HEK293 (cell line): ENCODE data around the gene CSMD2.

Experiments
- CTCF ChIA-PET: fragments of 350-600 bp; formaldehyde crosslinking; extraction: SDS; loops from one replicate; lab custom pipeline; 2021; ENCODE audit warnings: antibody characterized with exemption; lab: Yijun Ruan, JAX
- POLR2A ChIA-PET: fragments of 300-600 bp; formaldehyde crosslinking; extraction: SDS; loops from one replicate; lab custom pipeline; 2020; ENCODE audit warnings: antibody characterized with exemption, inconsistent platforms; lab: Yijun Ruan, JAX
- H3K27ac ChIP-seq: fragments of 200-500 bp; sonication (Bioruptor generic); 2 replicates; pipeline ENCODE4 v1.5.1; 2014; ENCODE audit warnings: low read depth, low read length, control low read depth, inconsistent platforms; ENCODE audit errors: extremely low read depth
- H3K36me3 ChIP-seq, 2 experiments: fragments of 200-500 bp in 1 of 2; sonication (Bioruptor generic) in 1 of 2; 1 replicate in 1 of 2; 2 replicates in 1 of 2; pipeline ENCODE4 v1.5.1; 2014 to 2017; ENCODE audit warnings: inconsistent platforms in 2 of 2, low read length in 2 of 2; ENCODE audit not compliant: control insufficient read depth in 2 of 2, insufficient read depth in 1 of 2
- H3K4me1 ChIP-seq: fragments of 200-500 bp; sonication (Bioruptor generic); 2 replicates; pipeline ENCODE4 v1.5.1; 2014; ENCODE audit warnings: mild to moderate bottlenecking, low read length, inconsistent platforms; ENCODE audit not compliant: control insufficient read depth, insufficient read depth
- H3K4me3 ChIP-seq: 2 replicates; pipeline ENCODE4 v1.5.1; 2011; ENCODE audit warnings: low read depth, mild to moderate bottlenecking, control low read depth, low read length, moderate library complexity
- H3K9me3 ChIP-seq: fragments of 200-500 bp; sonication (Bioruptor generic); 2 replicates; pipeline ENCODE4 v1.5.1; 2014; ENCODE audit warnings: low read depth, low read length, inconsistent platforms; ENCODE audit not compliant: control insufficient read depth, insufficient read depth
- EGR2 ChIP-seq: fragments of 450-650 bp; formaldehyde crosslinking; IDR thresholded peaks from 2 replicates; pipeline ENCODE4 v1.5.1; 2016; ENCODE audit warnings: low read depth, missing biosample characterization, missing genetic modification characterization
- GFI1B ChIP-seq: fragments of 450-650 bp; formaldehyde crosslinking; IDR thresholded peaks from 2 replicates; pipeline ENCODE4 v1.5.1; 2016; ENCODE audit warnings: missing biosample characterization, missing genetic modification characterization
- IKZF3 ChIP-seq: fragments of 450-650 bp; IDR thresholded peaks from 2 replicates; pipeline ENCODE4 v1.5.0; 2018; ENCODE audit warnings: missing biosample characterization, mild to moderate bottlenecking, missing genetic modification characterization, moderate library complexity
- KLF9 ChIP-seq: fragments of 450-650 bp; formaldehyde crosslinking; IDR thresholded peaks from 2 replicates; pipeline ENCODE4 v1.5.1; 2016; ENCODE audit warnings: missing biosample characterization, missing genetic modification characterization, low read depth
- PRDM4 ChIP-seq: fragments of 450-650 bp; formaldehyde crosslinking; IDR thresholded peaks from 2 replicates; pipeline ENCODE4 v1.5.1; 2017; ENCODE audit warnings: missing biosample characterization, missing genetic modification characterization
- SETDB1 ChIP-seq: IDR thresholded peaks from one replicate; pipeline ENCODE4 v1.6.1; 2017; ENCODE audit warnings: mild to moderate bottlenecking, low read length, moderate library complexity, mixed read lengths; ENCODE audit not compliant: insufficient read length
- ZBTB1 ChIP-seq: fragments of 450-650 bp; formaldehyde crosslinking; IDR thresholded peaks from 2 replicates; pipeline ENCODE4 v1.5.1; 2016; ENCODE audit warnings: missing biosample characterization, missing genetic modification characterization
- ZBTB21 ChIP-seq: fragments of 450-650 bp; formaldehyde crosslinking; IDR thresholded peaks from 2 replicates; pipeline ENCODE4 v1.5.1; 2017; ENCODE audit warnings: missing biosample characterization, missing genetic modification characterization
- ZFP41 ChIP-seq: fragments of 450-650 bp; formaldehyde crosslinking; IDR thresholded peaks from 2 replicates; pipeline ENCODE4 v1.5.1; 2016; ENCODE audit warnings: missing biosample characterization, missing genetic modification characterization, borderline replicate concordance
- ZNF311 ChIP-seq: fragments of 450-650 bp; formaldehyde crosslinking; IDR thresholded peaks from 2 replicates; pipeline ENCODE4 v1.5.1; 2017; ENCODE audit warnings: missing biosample characterization, missing genetic modification characterization, borderline replicate concordance
- ZNF341 ChIP-seq: fragments of 450-650 bp; formaldehyde crosslinking; IDR thresholded peaks from 2 replicates; pipeline ENCODE4; 2016; ENCODE audit warnings: low read depth, missing biosample characterization, missing genetic modification characterization
- ZNF398 ChIP-seq: fragments of 450-650 bp; formaldehyde crosslinking; IDR thresholded peaks from 2 replicates; pipeline ENCODE4 v1.5.1; 2017; ENCODE audit warnings: missing biosample characterization, missing genetic modification characterization
- ZNF639 ChIP-seq: fragments of 450-650 bp; formaldehyde crosslinking; IDR thresholded peaks from 2 replicates; pipeline ENCODE4 v1.5.1; 2016; ENCODE audit warnings: missing biosample characterization, missing genetic modification characterization
- ZNF692 ChIP-seq: fragments of 450-650 bp; formaldehyde crosslinking; IDR thresholded peaks from 2 replicates; pipeline ENCODE4 v1.5.1; 2016; ENCODE audit warnings: missing biosample characterization, missing genetic modification characterization
- ZNF837 ChIP-seq: fragments of 450-650 bp; formaldehyde crosslinking; IDR thresholded peaks from 2 replicates; pipeline ENCODE4 v1.5.1; 2016; ENCODE audit warnings: missing biosample characterization, missing genetic modification characterization

The CSMD2 gene

GRCh38 chr1:33823830-33824229 lies 341.2 kb downstream of the CSMD2 start (continued):
- TF ChIP-seq ZNF398 (tag by site-specific recombination) (no peak), ZNF639 (tag by site-specific recombination) (no peak), ZBTB21 (tag by site-specific recombination) (no peak), ZNF837 (tag by site-specific recombination) (no peak), IKZF3 (no peak)

GRCh38 chr1:33823401-33823800 lies 341.6 kb downstream of the CSMD2 start:
- ChIA-PET POLR2A (no interaction called here), CTCF (no interaction called here)
- Histone ChIP-seq H3K4me1 (no peaks in the 10 kb centered on the region), H3K9me3 (no peaks in the 10 kb centered on the region), H3K4me3 (no peak overlapping the region), H3K36me3 (no peaks in the 10 kb centered on the region), H3K27ac (no peak overlapping the region)
- TF ChIP-seq SETDB1 (no peak), KLF9 (tag by site-specific recombination) (no peak), ZNF311 (tag by site-specific recombination) (no peak), ZNF692 (no peak), ZNF341 (tag by site-specific recombination) (no peak)

GRCh38 chr1:33822396-33822795 lies 342.6 kb downstream of the CSMD2 start:
- Histone ChIP-seq H3K36me3 (no peaks in the 10 kb centered on the region), H3K4me1 (no peaks in the 10 kb centered on the region), H3K9me3 (no peaks in the 10 kb centered on the region), H3K4me3 (no peak overlapping the region), H3K27ac (no peak overlapping the region)
- TF ChIP-seq GFI1B (tag by site-specific recombination) = no peak
- TF ChIP-seq ZFP41 (tag by site-specific recombination) = no peak
- no peak for TF ChIP-seq EGR2 (tag by site-specific recombination)
- CTCF ChIA-PET = interaction anchor here (0.6 kb wide), 1 partner anchor 13 kb away, joined by 3 read pairs; no protein-coding TSS in a partner anchor
- POLR2A ChIA-PET = no interaction called here

GRCh38 chr1:33821291-33821690 lies 343.7 kb downstream of the CSMD2 start:
- TF ChIP-seq PRDM4 (tag by site-specific recombination) = no peak
- no peak for TF ChIP-seq SETDB1
- no peak for TF ChIP-seq ZBTB1 (tag by site-specific recombination)
- POLR2A ChIA-PET = no interaction called here
- Histone ChIP-seq H3K4me1 (no peaks in the 10 kb centered on the region), H3K4me3 (no peak overlapping the region), H3K36me3 (no peaks in the 10 kb centered on the region), H3K27ac (no peak overlapping the region), H3K9me3 (no peaks in the 10 kb centered on the region)
- CTCF ChIA-PET = no interaction called here
